GOT3 (cell line): ENCODE results near the gene MINK1.
"Not testable (repeated sequence)": the region's sequence is repeated elsewhere in the genome, so short reads cannot be mapped to it uniquely, and the experiment has no call there.

Experiments used
- DNase-seq: peaks from one replicate; lab custom pipeline; 2025; ENCODE audit warnings: mixed read lengths; lab: John Stamatoyannopoulos, UW

MINK1 gene

DNA sequence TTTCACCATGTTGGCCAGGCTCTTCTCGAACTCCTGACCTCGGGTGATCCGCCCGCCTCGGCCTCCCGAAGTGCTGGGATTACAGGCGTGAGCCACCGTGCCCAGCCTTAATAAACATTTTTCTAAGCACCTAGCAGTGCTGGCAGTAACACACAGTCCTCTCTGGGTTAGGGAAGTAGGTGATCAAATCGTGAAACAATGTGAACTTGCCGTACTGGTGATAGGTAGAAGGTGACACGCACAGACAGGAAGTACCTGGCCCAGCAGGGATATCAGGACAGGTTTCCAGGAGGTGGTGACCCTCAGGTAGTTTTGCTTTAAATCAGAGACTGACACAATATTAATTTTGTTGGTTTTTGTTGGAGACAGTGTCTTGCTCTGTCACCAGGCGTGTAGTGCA, 21.7 kb upstream of the MINK1 start:
- DNase-seq = no peak

GRCh38 chr17:4812690-4813089, 20.4 kb upstream of the MINK1 start:
- DNase-seq = no peak

- DNase-seq = no peak
Measured at GRCh38 chr17:4815043-4815675, 18.0 kb upstream of the MINK1 start.

- no peak for DNase-seq
Measured at GRCh38 chr17:4816826-4817225, 16.3 kb upstream of the MINK1 start.

- no peak for DNase-seq
Measured at GRCh38 chr17:4818276-4818675, 14.9 kb upstream of the MINK1 start.

DNA sequence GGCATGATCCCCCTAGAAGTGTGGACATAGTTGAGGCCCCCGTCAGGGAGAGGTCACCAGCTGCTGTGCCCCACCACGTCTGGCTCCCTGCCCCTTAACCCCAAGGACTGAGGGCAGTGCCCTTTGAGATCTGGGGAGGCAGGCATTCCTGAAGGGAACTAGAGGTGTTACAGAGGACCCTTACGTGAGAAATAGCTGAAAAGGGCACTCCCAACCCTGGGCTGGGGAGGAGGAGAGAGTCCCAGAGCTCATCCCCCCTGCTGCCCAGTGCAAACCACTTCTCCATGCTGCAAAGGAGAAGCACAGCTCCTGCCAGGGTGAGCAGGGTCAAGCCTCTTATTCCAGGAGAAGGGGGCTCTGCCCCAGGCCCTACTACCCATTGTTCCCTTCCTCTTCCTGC, 10.3 kb upstream of the MINK1 start:
- DNase-seq = no peak

GRCh38 chr17:4823373-4824089, 9.6 kb upstream of the MINK1 start:
- no peak for DNase-seq

GRCh38 chr17:4827399-4827798, 5.7 kb upstream of the MINK1 start:
- no peak for DNase-seq

DNA sequence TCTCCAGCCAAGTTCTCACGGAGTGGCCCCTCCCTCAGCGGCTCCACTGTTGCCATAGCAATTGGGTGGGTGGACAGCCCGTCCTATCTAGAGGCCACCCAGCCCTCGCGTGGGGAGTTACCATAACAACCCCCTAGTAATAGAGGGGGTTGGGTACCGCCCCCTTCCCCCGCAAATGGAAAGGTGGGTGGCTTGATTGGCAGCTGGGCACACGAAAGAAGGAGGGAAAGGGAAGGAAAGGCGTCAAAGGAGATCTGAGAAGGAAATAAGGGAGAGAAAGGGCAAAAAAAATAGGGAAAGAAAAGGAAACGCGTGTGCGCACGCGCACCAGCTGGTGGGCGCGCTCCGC, 337 bp upstream of the MINK1 start:
- not testable (repeated sequence) for DNase-seq

GRCh38 chr17:4833941-4834680, 971 bp downstream of the MINK1 start:
- DNase-seq = no peak

DNA sequence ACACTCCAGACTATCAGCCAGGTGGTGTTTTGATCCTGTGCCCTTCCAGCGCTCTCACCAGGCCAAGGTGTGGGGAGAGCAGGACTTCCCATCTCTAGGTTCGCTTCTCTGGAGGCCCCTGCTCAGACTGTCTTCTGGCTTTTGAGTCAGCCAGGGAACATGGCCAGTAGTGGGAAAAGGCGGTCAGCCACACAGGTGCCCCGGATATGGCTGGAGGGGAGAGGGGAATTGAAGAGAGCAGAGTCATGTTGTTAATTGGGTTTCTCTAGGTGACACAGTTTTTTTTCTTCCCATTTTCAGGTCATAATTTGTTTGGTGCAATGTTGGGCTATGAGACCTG, 1.5 kb downstream of the MINK1 start:
- DNase-seq = no peak

GRCh38 chr17:4836221-4836620, 3.1 kb downstream of the MINK1 start:
- no peak for DNase-seq

- DNase-seq = no peak
Measured at GRCh38 chr17:4837471-4838308, 4.5 kb downstream of the MINK1 start.

DNA sequence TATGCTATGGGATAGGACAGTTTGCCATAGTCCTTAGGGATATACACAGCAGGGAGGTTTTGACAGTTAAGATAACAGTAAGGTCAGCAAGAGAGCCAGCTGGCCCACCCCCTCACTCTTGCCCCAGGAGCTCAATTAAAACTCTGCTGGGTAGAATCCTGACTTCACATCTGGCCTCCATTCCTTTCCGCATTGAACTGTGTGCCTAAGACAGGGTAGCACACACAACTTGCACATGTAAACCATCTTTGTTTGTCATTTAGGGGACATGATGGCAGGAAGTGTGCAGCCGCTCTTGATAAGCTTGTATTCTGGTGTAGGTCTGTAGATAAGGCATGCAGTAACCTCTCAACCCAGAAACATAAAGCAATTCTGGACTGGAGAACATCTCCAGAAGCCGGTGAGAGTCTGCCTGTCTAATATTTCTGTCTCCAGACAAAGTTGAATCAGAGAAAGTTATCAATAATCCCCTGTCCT, 5.2 kb downstream of the MINK1 start:
- no peak for DNase-seq

GRCh38 chr17:4839221-4839620, 6.1 kb downstream of the MINK1 start:
- DNase-seq = no peak

DNA sequence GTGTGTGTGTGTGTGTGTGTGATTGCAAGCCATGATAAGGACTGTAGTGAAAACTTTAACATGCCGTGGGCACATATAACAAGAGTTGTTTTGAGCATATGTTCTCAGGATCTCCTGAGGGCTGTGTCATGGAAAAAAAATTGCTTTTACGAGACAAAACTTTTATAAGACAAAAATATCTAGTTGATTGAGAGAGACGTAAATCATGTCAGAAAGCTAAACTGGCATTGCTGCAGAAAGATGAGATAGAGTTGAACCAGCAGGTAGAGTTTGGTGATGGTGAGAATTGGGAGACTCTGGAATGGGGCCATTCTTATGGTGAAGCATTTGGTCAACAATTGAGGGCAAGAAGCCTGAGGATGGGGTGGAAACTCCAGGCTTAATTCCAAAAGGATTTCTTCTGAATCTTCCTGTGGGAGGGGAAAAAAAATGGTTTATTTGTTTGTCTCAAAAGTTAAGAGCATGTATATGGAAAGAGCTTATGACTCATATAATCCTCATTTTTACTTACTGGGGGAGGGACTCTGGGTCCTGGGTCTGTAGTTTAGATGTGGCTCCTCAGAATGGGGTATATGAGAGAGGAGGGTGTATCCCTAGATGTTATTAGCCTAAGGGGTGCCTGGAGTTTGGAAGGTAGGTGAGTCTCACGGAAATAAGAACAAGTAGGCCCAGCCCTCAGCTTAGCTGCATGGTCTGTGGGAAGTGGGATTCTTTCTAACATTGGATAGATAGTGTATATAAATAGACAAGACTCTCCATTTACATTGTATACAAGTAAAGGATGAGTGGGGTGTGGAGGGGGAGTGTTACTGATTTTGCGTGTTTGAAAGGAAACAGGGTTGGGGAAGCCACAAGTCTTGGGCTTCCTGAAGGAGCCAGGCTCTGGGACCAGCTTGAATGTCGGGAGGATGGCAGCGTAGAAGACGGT, 7.1 kb downstream of the MINK1 start:
- DNase-seq = no peak

GRCh38 chr17:4840893-4841242, 7.7 kb downstream of the MINK1 start:
- no peak for DNase-seq

DNA sequence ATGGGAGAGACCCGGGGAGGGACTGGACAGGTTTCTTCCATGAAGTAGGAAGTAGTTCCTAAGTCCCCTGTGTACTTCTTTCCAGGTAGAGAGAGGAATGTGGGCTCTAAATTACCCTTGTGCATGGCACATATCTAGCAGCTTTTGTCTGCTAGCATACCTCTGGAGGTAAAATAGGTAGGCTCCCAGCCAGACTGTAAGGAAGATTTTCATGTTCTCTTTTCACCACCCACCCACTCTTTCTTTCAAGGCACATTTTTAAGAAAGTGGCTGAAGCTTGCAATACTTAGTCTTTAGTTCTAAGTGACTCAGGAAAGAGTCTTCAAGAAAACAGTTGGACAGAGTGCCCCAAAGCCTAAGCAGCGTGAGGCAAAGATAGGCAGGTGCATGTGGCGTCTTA, 9.2 kb downstream of the MINK1 start:
- no peak for DNase-seq

GRCh38 chr17:4843321-4844000, 10.3 kb downstream of the MINK1 start:
- no peak for DNase-seq

GRCh38 chr17:4845118-4845517, 12.0 kb downstream of the MINK1 start:
- DNase-seq = no peak
